WTC11 (cell line): ENCODE measurements around the gene HECW1. TPM values are rescaled to one million over a fixed set of nuclear protein-coding genes. Genes with fewer than 3 reads are reported as not detected.

Experiments
- ATAC-seq: fragments of 200-7000 bp; cut with Tn5 transposase; 2 replicates; pipeline ENCODE4 v1.10.0; 2021; ENCODE audit warnings: mild to moderate bottlenecking, moderate library complexity
- CTCF ChIA-PET: fragments of 300-600 bp; sonication (Branson Sonifier 250); formaldehyde crosslinking; loops from one replicate; lab custom pipeline; 2021; ENCODE audit warnings: antibody characterized with exemption; lab: Charles Lee
- POLR2A ChIA-PET: fragments of 350-600 bp; sonication (Branson Sonifier 250); formaldehyde crosslinking; loops from one replicate; lab custom pipeline; 2021; ENCODE audit warnings: antibody characterized with exemption; lab: Charles Lee
- DNase-seq: peaks from one replicate; pipeline ENCODE4 v3.0.0; 2021; ENCODE audit warnings: low spot score
- H3K27ac Mint-ChIP-seq: 2 replicates; pipeline ENCODE4 v1.8.0; 2021; ENCODE audit warnings: mixed read lengths
- H3K27me3 Mint-ChIP-seq: 2 replicates; pipeline ENCODE4 v1.8.0; 2021; ENCODE audit warnings: low read depth, mild to moderate bottlenecking, moderate library complexity, mixed read lengths
- H3K36me3 Mint-ChIP-seq: 2 replicates; pipeline ENCODE4 v1.8.0; 2021; ENCODE audit warnings: mixed read lengths
- H3K4me1 Mint-ChIP-seq: 2 replicates; pipeline ENCODE4 v1.8.0; 2022; ENCODE audit warnings: mixed read lengths
- H3K4me3 Mint-ChIP-seq: 2 replicates; pipeline ENCODE4 v1.8.0; 2021; ENCODE audit warnings: mild to moderate bottlenecking, moderate library complexity, mixed read lengths
- H3K9me3 Mint-ChIP-seq: 2 replicates; pipeline ENCODE4 v1.8.0; 2021; ENCODE audit warnings: mixed read lengths
- AFF4 ChIP-seq: sonication (generic); formaldehyde crosslinking; IDR thresholded peaks from 2 replicates; pipeline ENCODE4 v1.8.1; 2023; ENCODE audit warnings: mild to moderate bottlenecking, missing genetic modification reagents, borderline replicate concordance
- ERG ChIP-seq: fragments of 250-450 bp; sonication (Bioruptor Pico); IDR thresholded peaks from 2 replicates; pipeline ENCODE4 v1.8.0; 2021; ENCODE audit warnings: mild to moderate bottlenecking
- ETV6 ChIP-seq: sonication (generic); formaldehyde crosslinking; IDR thresholded peaks from 2 replicates; pipeline ENCODE4 v1.8.1; 2022; ENCODE audit warnings: mild to moderate bottlenecking, missing genetic modification reagents
- FOXK1 ChIP-seq: sonication (generic); formaldehyde crosslinking; IDR thresholded peaks from 2 replicates; pipeline ENCODE4 v1.8.0; 2022; ENCODE audit warnings: mild to moderate bottlenecking, moderate library complexity, missing genetic modification reagents
- HMGA2 ChIP-seq: fragments of 250-450 bp; sonication (Bioruptor Pico); IDR thresholded peaks from 2 replicates; pipeline ENCODE4 v1.4.0; 2021; ENCODE audit warnings: mild to moderate bottlenecking, moderate library complexity
- MLX ChIP-seq: sonication (generic); formaldehyde crosslinking; IDR thresholded peaks from 2 replicates; pipeline ENCODE4 v1.8.1; 2023; ENCODE audit warnings: mild to moderate bottlenecking, missing genetic modification reagents, moderate library complexity
- NFYB ChIP-seq: sonication (generic); formaldehyde crosslinking; conservative IDR thresholded peaks from 2 replicates; pipeline ENCODE4 v1.8.0; 2022; ENCODE audit warnings: low read depth, missing genetic modification reagents
- NR1H2 ChIP-seq: sonication (generic); formaldehyde crosslinking; IDR thresholded peaks from 2 replicates; pipeline ENCODE4 v1.9.0; 2021; ENCODE audit warnings: mild to moderate bottlenecking, moderate library complexity, missing genetic modification reagents
- OVOL2 ChIP-seq: fragments of 250-450 bp; sonication (Bioruptor Pico); IDR thresholded peaks from 2 replicates; pipeline ENCODE4 v1.9.0; 2021; ENCODE audit warnings: mild to moderate bottlenecking, borderline replicate concordance
- PREB ChIP-seq: sonication (generic); formaldehyde crosslinking; IDR thresholded peaks from 2 replicates; pipeline ENCODE4 v1.8.1; 2022; ENCODE audit warnings: mild to moderate bottlenecking, missing genetic modification reagents, moderate library complexity, borderline replicate concordance
- RORB ChIP-seq: fragments of 250-450 bp; sonication (Bioruptor Pico); IDR thresholded peaks from 2 replicates; pipeline ENCODE4 v1.9.0; 2021; ENCODE audit warnings: mild to moderate bottlenecking
- STAT6 ChIP-seq: sonication (generic); formaldehyde crosslinking; conservative IDR thresholded peaks from 2 replicates; pipeline ENCODE4 v1.8.1; 2023; ENCODE audit warnings: mild to moderate bottlenecking, low read depth, missing genetic modification reagents, moderate library complexity
- total RNA-seq: library from RNA; stranded (reverse); gene quantifications from 3 replicates; pipeline ENCODE4 v1.2.3, GENCODE V29; 2021

Gene HECW1
- total RNA-seq, 1 experiment from 2014 or later = 6.1 TPM

- no peak for TF ChIP-seq AFF4
- TF ChIP-seq STAT6 (CRISPR knock-in tag) = no peak
- no peak for TF ChIP-seq OVOL2 (CRISPR knock-in tag)
- TF ChIP-seq ETV6 (CRISPR knock-in tag) = no peak
- TF ChIP-seq HMGA2 (CRISPR knock-in tag) = no peak
- TF ChIP-seq ERG (CRISPR knock-in tag) = no peak
- no peak for TF ChIP-seq NR1H2
- TF ChIP-seq MLX (CRISPR knock-in tag) = no peak
- no peak for TF ChIP-seq RORB (CRISPR knock-in tag)
These were observed 215.9 kb downstream of the HECW1 start (continued) for GRCh38 chr7:43328336-43328735.

GRCh38 chr7:43328785-43329380, 216.4 kb downstream of the HECW1 start:
- DNase-seq (no peak), ATAC-seq (no peak)
- ChIA-PET CTCF (interaction anchor here (1.0 kb wide), 1 partner anchor 388 kb away, joined by 3 read pairs; no protein-coding TSS in a partner anchor), POLR2A (no interaction called here)
- Mint-ChIP-seq H3K36me3 (no peaks in the 10 kb centered on the region), H3K27ac (no peak overlapping the region), H3K4me1 (peaks cover 19% of the 10 kb centered on the region), H3K4me3 (no peak overlapping the region), H3K27me3 (no peaks in the 10 kb centered on the region), H3K9me3 (no peaks in the 10 kb centered on the region)
- no peak for TF ChIP-seq PREB
- TF ChIP-seq NFYB (CRISPR knock-in tag) = no peak
- TF ChIP-seq FOXK1 (CRISPR knock-in tag) = no peak
- no peak for TF ChIP-seq ERG (CRISPR knock-in tag)
- TF ChIP-seq, all 79 proteins: peak for 0
